Activated CD4-positive, alpha-beta T cell treated with anti-CD3 and anti-CD28 coated beads, Interleukin-2, amount 10 ng/mL, durations not matched to agents 7 days and 5 days (primary cell): ENCODE measurements around the gene DCC. TPM values are rescaled to one million over a fixed set of nuclear protein-coding genes. Genes with fewer than 3 reads are reported as not detected.

ENCODE experiments used
- CTCF ChIA-PET: fragments of 350-600 bp; sonication (Branson Sonifier 250); formaldehyde crosslinking; loops from one replicate; lab custom pipeline; 2021; ENCODE audit warnings: antibody characterized with exemption; lab: Charles Lee
- POLR2A ChIA-PET: fragments of 350-600 bp; sonication (Branson Sonifier 250); formaldehyde crosslinking; loops from one replicate; lab custom pipeline; 2021; ENCODE audit warnings: antibody characterized with exemption; lab: Charles Lee
- DNase-seq: peaks from one replicate; pipeline ENCODE4 v3.0.0-alpha.2; 2020
- H3K27ac Mint-ChIP-seq: one replicate; pipeline ENCODE4 v1.8.0; 2021; ENCODE audit warnings: mild to moderate bottlenecking, moderate library complexity, mixed read lengths
- H3K27me3 Mint-ChIP-seq: one replicate; pipeline ENCODE4 v1.8.0; 2021; ENCODE audit warnings: mixed read lengths
- H3K36me3 Mint-ChIP-seq: one replicate; pipeline ENCODE4 v1.8.0; 2021; ENCODE audit warnings: low read depth, mixed read lengths
- H3K4me1 Mint-ChIP-seq: one replicate; pipeline ENCODE4 v1.8.0; 2021; ENCODE audit warnings: mixed read lengths
- H3K4me3 Mint-ChIP-seq: one replicate; pipeline ENCODE4 v1.8.0; 2021; ENCODE audit warnings: mild to moderate bottlenecking, moderate library complexity, mixed read lengths
- H3K9me3 Mint-ChIP-seq: one replicate; pipeline ENCODE4 v1.8.0; 2021; ENCODE audit warnings: mixed read lengths
- total RNA-seq, 2 experiments: library from RNA; stranded (reverse); gene quantifications; one replicate each; pipeline ENCODE4 v1.2.3, GENCODE V29; 2021

The DCC gene
- total RNA-seq, 2 experiments from 2014 or later = not detected

- H3K4me1 Mint-ChIP-seq = no peaks in the 10 kb centered on the region
- no peak for DNase-seq
- POLR2A ChIA-PET = no interaction called here
- H3K27ac Mint-ChIP-seq = no peak overlapping the region
- H3K27me3 Mint-ChIP-seq = no peaks in the 10 kb centered on the region
- H3K9me3 Mint-ChIP-seq = peaks cover 9% of the 10 kb centered on the region
- H3K36me3 Mint-ChIP-seq = no peaks in the 10 kb centered on the region
- no peak overlapping the region for H3K4me3 Mint-ChIP-seq
- CTCF ChIA-PET = no interaction called here
Observed at GRCh38 chr18:52813635-52814416, 473.8 kb downstream of the DCC start.

GRCh38 chr18:52815651-52816050 is 475.7 kb downstream of the DCC start:
- H3K27me3 Mint-ChIP-seq = no peaks in the 10 kb centered on the region
- CTCF ChIA-PET = no interaction called here
- H3K9me3 Mint-ChIP-seq = peaks cover 2% of the 10 kb centered on the region
- H3K27ac Mint-ChIP-seq = no peak overlapping the region
- POLR2A ChIA-PET = no interaction called here
- no peak for DNase-seq
- H3K4me3 Mint-ChIP-seq = no peak overlapping the region
- H3K4me1 Mint-ChIP-seq = no peaks in the 10 kb centered on the region
- H3K36me3 Mint-ChIP-seq = no peaks in the 10 kb centered on the region

- Mint-ChIP-seq H3K27me3 (no peaks in the 10 kb centered on the region), H3K4me3 (no peak overlapping the region), H3K4me1 (no peaks in the 10 kb centered on the region), H3K36me3 (no peaks in the 10 kb centered on the region), H3K9me3 (peaks cover 2% of the 10 kb centered on the region), H3K27ac (no peak overlapping the region)
- no peak for DNase-seq
- ChIA-PET CTCF (no interaction called here), POLR2A (no interaction called here)
Observed at GRCh38 chr18:52816121-52816520, 476.1 kb downstream of the DCC start.

- Mint-ChIP-seq H3K4me1 (no peaks in the 10 kb centered on the region), H3K27ac (no peak overlapping the region), H3K4me3 (no peak overlapping the region), H3K27me3 (no peaks in the 10 kb centered on the region), H3K36me3 (no peaks in the 10 kb centered on the region), H3K9me3 (peaks cover 2% of the 10 kb centered on the region)
- ChIA-PET CTCF (no interaction called here), POLR2A (no interaction called here)
- DNase-seq = no peak
Observed at GRCh38 chr18:52822160-52822559, 482.2 kb downstream of the DCC start.

GRCh38 chr18:52824126-52824525 is 484.1 kb downstream of the DCC start:
- H3K27ac Mint-ChIP-seq = no peak overlapping the region
- H3K4me3 Mint-ChIP-seq = no peak overlapping the region
- POLR2A ChIA-PET = no interaction called here
- H3K36me3 Mint-ChIP-seq = no peaks in the 10 kb centered on the region
- no peaks in the 10 kb centered on the region for H3K9me3 Mint-ChIP-seq
- CTCF ChIA-PET = no interaction called here
- DNase-seq = no peak
- H3K4me1 Mint-ChIP-seq = no peaks in the 10 kb centered on the region
- H3K27me3 Mint-ChIP-seq = no peaks in the 10 kb centered on the region

GRCh38 chr18:52826994-52827393 is 487.0 kb downstream of the DCC start:
- no peaks in the 10 kb centered on the region for H3K9me3 Mint-ChIP-seq
- POLR2A ChIA-PET = no interaction called here
- no peaks in the 10 kb centered on the region for H3K27me3 Mint-ChIP-seq
- H3K4me1 Mint-ChIP-seq = no peaks in the 10 kb centered on the region
- CTCF ChIA-PET = no interaction called here
- H3K36me3 Mint-ChIP-seq = no peaks in the 10 kb centered on the region
- DNase-seq = no peak
- H3K27ac Mint-ChIP-seq = no peak overlapping the region
- no peak overlapping the region for H3K4me3 Mint-ChIP-seq

- Mint-ChIP-seq H3K36me3 (no peaks in the 10 kb centered on the region), H3K4me1 (no peaks in the 10 kb centered on the region), H3K9me3 (no peaks in the 10 kb centered on the region), H3K4me3 (no peak overlapping the region), H3K27me3 (no peaks in the 10 kb centered on the region), H3K27ac (no peak overlapping the region)
- DNase-seq = no peak
- POLR2A ChIA-PET = no interaction called here
- CTCF ChIA-PET = no interaction called here
Observed at GRCh38 chr18:52829320-52829719, 489.3 kb downstream of the DCC start.

- Mint-ChIP-seq H3K9me3 (no peaks in the 10 kb centered on the region), H3K27ac (no peak overlapping the region), H3K4me1 (no peaks in the 10 kb centered on the region), H3K36me3 (no peaks in the 10 kb centered on the region), H3K4me3 (no peak overlapping the region), H3K27me3 (no peaks in the 10 kb centered on the region)
- no peak for DNase-seq
- CTCF ChIA-PET = no interaction called here
- POLR2A ChIA-PET = no interaction called here
Observed at GRCh38 chr18:52829876-52830405, 489.9 kb downstream of the DCC start.

GRCh38 chr18:52844323-52844722 is 504.3 kb downstream of the DCC start:
- POLR2A ChIA-PET = no interaction called here
- no peaks in the 10 kb centered on the region for H3K36me3 Mint-ChIP-seq
- CTCF ChIA-PET = no interaction called here
- no peaks in the 10 kb centered on the region for H3K9me3 Mint-ChIP-seq
- H3K27ac Mint-ChIP-seq = no peak overlapping the region
- H3K4me3 Mint-ChIP-seq = no peak overlapping the region
- DNase-seq = no peak
- no peaks in the 10 kb centered on the region for H3K4me1 Mint-ChIP-seq
- H3K27me3 Mint-ChIP-seq = no peaks in the 10 kb centered on the region

GRCh38 chr18:52845036-52845435 is 505.0 kb downstream of the DCC start:
- Mint-ChIP-seq H3K36me3 (no peaks in the 10 kb centered on the region), H3K27ac (no peak overlapping the region), H3K27me3 (no peaks in the 10 kb centered on the region), H3K4me1 (no peaks in the 10 kb centered on the region), H3K4me3 (no peak overlapping the region), H3K9me3 (no peaks in the 10 kb centered on the region)
- POLR2A ChIA-PET = no interaction called here
- CTCF ChIA-PET = no interaction called here
- no peak for DNase-seq

- DNase-seq = no peak
- H3K4me1 Mint-ChIP-seq = no peaks in the 10 kb centered on the region
- H3K36me3 Mint-ChIP-seq = no peaks in the 10 kb centered on the region
- CTCF ChIA-PET = no interaction called here
- H3K27me3 Mint-ChIP-seq = no peaks in the 10 kb centered on the region
- POLR2A ChIA-PET = no interaction called here
- no peak overlapping the region for H3K27ac Mint-ChIP-seq
- no peak overlapping the region for H3K4me3 Mint-ChIP-seq
- H3K9me3 Mint-ChIP-seq = no peaks in the 10 kb centered on the region
Observed at GRCh38 chr18:52850031-52850560, 510.1 kb downstream of the DCC start.

GRCh38 chr18:52861558-52861957 is 521.6 kb downstream of the DCC start:
- H3K27me3 Mint-ChIP-seq = no peaks in the 10 kb centered on the region
- no peaks in the 10 kb centered on the region for H3K36me3 Mint-ChIP-seq
- no peaks in the 10 kb centered on the region for H3K9me3 Mint-ChIP-seq
- no peak overlapping the region for H3K27ac Mint-ChIP-seq
- no peak for DNase-seq
- no peaks in the 10 kb centered on the region for H3K4me1 Mint-ChIP-seq
- ChIA-PET POLR2A (no interaction called here), CTCF (no interaction called here)
- H3K4me3 Mint-ChIP-seq = no peak overlapping the region

GRCh38 chr18:52869349-52869923 is 529.4 kb downstream of the DCC start:
- ChIA-PET POLR2A (no interaction called here), CTCF (no interaction called here)
- DNase-seq = no peak
- H3K27ac Mint-ChIP-seq = no peak overlapping the region
- H3K4me3 Mint-ChIP-seq = no peak overlapping the region
- H3K9me3 Mint-ChIP-seq = peaks cover 3% of the 10 kb centered on the region
- H3K4me1 Mint-ChIP-seq = no peaks in the 10 kb centered on the region
- no peaks in the 10 kb centered on the region for H3K27me3 Mint-ChIP-seq
- no peaks in the 10 kb centered on the region for H3K36me3 Mint-ChIP-seq
